ENCODE data around the gene HSPD1.
A peak's percentile ranks its signal among the peaks of the same experiment; 100 is the strongest.

HSPD1 gene

DNA sequence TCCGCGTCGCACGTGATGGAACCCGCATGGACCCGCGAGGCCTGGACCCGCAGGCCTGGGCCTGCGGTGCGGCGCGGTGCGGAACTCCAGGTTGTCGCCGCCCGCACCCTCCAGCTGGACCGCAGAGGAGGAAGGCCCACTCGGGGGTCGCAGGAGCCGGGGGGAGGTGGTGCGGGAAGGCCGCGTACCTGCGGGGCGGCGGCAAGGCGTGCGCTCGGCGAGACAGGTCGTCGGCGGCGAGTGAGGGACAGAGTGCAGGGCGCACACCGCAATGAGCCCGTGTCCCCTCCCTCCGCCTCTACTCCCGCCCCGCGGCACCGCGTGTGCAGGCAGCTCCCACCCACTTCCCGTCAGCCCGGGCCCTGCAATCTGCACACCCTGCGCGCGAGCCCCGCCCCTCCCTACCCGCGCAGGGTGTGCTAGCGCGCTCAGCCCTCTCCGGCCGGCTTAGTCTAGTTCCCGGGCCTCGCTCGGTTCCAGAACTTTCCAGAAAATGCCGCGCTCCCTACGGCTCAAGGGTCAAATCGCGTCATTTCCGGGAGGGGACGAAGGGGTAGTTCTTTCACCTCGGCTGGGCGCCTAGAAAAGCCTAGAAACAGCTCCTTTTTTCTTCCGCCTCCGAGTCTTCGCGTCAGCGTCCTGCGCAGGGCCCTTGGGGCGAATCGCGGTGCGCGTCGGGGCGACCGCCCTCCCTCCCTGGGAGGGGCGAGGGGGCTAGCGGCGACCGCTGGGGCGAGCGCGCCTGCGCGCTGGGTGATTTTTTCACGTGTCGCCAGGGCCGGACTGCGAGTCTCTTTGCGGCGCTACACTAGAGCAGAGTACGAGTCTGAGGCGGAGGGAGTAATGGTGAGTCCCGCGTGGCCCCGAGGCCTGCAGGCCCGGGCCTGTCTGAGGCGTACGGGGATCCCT is at the start of gene HSPD1, which contains the start of gene HSPE1:
HSPD1 (minus strand) TSS at position 247 of the 909 bp plus-strand sequence. CDS start 992 bp downstream, outside the sequence.
HSPE1 (plus strand) TSS at position 786 of the 909 bp plus-strand sequence; CDS start at position 844, 58 bp downstream.
- Histone ChIP-seq H3K9ac (ENCODE audit: low read length) (peak within 1 kb of the TSS; percentile 88), H3K27ac (ENCODE audit: low read length) (peak within 1 kb of the TSS; percentile 65), H3K9me3 (ENCODE audit: control insufficient read depth, low read depth, low read length) (no peaks in the 10 kb centered on the region), H3K27me3 (ENCODE audit: control insufficient read depth, insufficient read depth, low read length) (no peaks in the 10 kb centered on the region), H3K36me3 (ENCODE audit: control insufficient read depth, low read depth, low read length) (peaks cover 72% of the 10 kb centered on the region), H3K4me3 (ENCODE audit: low read length) (peak within 1 kb of the TSS; percentile 92), H3K4me1 (ENCODE audit: control insufficient read depth, low read depth, low read length) (peaks cover 27% of the 10 kb centered on the region)

DNA sequence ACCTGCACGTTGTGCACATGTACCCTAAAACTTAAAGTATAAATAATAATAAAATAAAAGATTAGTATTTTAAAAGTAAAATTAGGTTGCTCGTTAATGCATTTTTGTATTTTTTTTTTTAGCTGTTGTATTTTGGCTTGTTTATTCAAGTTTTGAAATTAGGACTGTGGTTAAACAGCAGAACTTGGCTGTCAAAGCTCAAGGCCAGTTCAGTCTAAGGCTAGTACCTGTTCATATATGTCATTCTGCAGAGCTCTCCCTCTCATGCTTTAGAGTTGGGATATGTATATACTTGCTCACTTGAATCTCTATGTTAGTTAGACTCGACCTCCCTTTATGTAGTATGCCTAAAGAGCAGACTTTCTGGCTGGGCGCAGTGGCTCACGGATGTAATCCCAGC is 48.9 kb upstream of the HSPD1 start:
- Histone ChIP-seq H3K27ac (ENCODE audit: low read length) (no peak overlapping the region), H3K36me3 (ENCODE audit: control insufficient read depth, low read depth, low read length) (peaks cover 35% of the 10 kb centered on the region), H3K4me3 (ENCODE audit: low read length) (no peak overlapping the region), H3K4me1 (ENCODE audit: control insufficient read depth, low read depth, low read length) (no peaks in the 10 kb centered on the region), H3K9me3 (ENCODE audit: control insufficient read depth, low read depth, low read length) (no peaks in the 10 kb centered on the region), H3K27me3 (ENCODE audit: control insufficient read depth, insufficient read depth, low read length) (no peaks in the 10 kb centered on the region), H3K9ac (ENCODE audit: low read length) (no peak overlapping the region)

DNA sequence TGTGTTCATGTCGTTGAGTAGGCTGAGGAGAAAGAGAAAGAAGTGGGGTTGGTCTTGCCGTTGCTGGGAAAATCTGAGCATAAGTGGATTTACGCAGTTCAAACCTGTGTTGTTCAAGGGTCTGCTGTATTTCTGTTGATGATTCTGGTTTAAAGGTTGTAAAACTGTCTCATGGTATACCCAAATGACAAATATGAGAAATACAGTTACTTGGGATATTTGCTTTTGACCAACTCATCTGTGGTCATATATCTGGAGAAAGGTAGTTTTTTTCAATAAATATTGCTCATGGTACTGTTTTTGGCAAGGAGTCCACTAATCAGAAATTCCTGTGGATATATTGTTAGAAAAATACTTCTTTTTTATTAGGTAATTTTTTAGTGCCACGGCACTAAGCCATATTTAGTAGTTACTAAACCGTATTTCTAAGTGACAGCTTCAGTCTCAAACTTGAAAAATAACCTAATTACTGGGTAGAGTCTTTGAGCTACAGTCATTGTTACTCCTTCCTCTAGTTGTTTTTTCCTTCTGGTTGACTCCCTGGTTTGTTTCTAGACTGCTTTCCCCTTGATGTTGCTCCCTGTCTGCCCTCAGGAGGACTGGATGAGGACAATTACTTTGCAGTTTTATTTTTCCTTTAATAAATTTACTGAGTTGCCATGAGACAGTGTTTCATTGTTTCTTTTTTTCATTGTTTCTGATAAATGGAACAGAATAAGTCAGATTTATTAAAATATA is 47.7 kb upstream of the HSPD1 start:
- Histone ChIP-seq H3K36me3 (ENCODE audit: control insufficient read depth, low read depth, low read length) (peaks cover 45% of the 10 kb centered on the region), H3K27me3 (ENCODE audit: control insufficient read depth, insufficient read depth, low read length) (no peaks in the 10 kb centered on the region), H3K4me3 (ENCODE audit: low read length) (no peak overlapping the region), H3K4me1 (ENCODE audit: control insufficient read depth, low read depth, low read length) (no peaks in the 10 kb centered on the region), H3K27ac (ENCODE audit: low read length) (no peak overlapping the region), H3K9me3 (ENCODE audit: control insufficient read depth, low read depth, low read length) (no peaks in the 10 kb centered on the region), H3K9ac (ENCODE audit: low read length) (no peak overlapping the region)

DNA sequence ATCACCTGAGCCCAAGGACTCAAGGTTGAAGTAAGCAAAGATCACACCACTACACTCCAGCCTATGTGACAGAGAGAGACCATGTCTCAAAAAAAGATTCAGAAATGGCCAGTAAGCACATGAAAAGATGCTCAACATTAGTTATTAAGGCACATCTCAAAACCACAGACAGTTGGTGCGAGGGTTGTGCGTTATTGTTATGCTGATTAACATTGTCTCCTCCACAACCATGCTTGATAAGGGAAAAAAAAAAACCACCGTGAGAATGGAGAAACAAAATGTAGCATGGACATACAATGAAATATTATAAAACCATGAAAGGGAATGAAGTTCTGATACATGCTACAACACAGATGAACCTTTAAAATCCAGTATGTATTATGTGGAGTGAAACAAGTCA is 43.6 kb upstream of the HSPD1 start:
- no peaks in the 10 kb centered on the region for H3K4me1 ChIP-seq (ENCODE audit: control insufficient read depth, low read depth, low read length)
- H3K27me3 ChIP-seq (ENCODE audit: control insufficient read depth, insufficient read depth, low read length), result no peaks in the 10 kb centered on the region
- H3K36me3 ChIP-seq (ENCODE audit: control insufficient read depth, low read depth, low read length), result peaks cover 52% of the 10 kb centered on the region
- no peak overlapping the region for H3K9ac ChIP-seq (ENCODE audit: low read length)
- H3K27ac ChIP-seq (ENCODE audit: low read length), result no peak overlapping the region
- no peaks in the 10 kb centered on the region for H3K9me3 ChIP-seq (ENCODE audit: control insufficient read depth, low read depth, low read length)
- no peak overlapping the region for H3K4me3 ChIP-seq (ENCODE audit: low read length)

DNA sequence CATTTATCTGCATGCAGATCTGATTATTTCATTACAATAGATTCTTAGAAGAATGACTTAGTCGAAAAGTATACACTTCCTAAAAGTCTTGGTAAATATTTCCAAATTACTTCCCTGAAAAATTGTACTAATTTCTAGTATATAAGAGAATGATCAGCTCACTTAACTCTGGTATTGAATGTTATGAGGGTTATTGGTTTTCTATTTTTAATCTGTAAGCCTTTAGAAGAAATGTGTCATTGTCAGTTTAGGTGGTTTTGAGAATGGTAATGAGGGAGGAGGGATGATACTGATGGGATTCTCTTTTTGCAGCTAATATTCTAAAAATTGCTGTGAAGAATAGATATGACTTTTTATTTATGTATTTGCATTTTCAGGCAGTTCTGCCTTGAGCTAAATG is 40.1 kb upstream of the HSPD1 start:
- peaks cover 69% of the 10 kb centered on the region for H3K36me3 ChIP-seq (ENCODE audit: control insufficient read depth, low read depth, low read length)
- H3K4me1 ChIP-seq (ENCODE audit: control insufficient read depth, low read depth, low read length), result no peaks in the 10 kb centered on the region
- H3K27me3 ChIP-seq (ENCODE audit: control insufficient read depth, insufficient read depth, low read length), result no peaks in the 10 kb centered on the region
- H3K9me3 ChIP-seq (ENCODE audit: control insufficient read depth, low read depth, low read length), result no peaks in the 10 kb centered on the region
- H3K4me3 ChIP-seq (ENCODE audit: low read length), result no peak overlapping the region
- no peak overlapping the region for H3K9ac ChIP-seq (ENCODE audit: low read length)
- no peak overlapping the region for H3K27ac ChIP-seq (ENCODE audit: low read length)

DNA sequence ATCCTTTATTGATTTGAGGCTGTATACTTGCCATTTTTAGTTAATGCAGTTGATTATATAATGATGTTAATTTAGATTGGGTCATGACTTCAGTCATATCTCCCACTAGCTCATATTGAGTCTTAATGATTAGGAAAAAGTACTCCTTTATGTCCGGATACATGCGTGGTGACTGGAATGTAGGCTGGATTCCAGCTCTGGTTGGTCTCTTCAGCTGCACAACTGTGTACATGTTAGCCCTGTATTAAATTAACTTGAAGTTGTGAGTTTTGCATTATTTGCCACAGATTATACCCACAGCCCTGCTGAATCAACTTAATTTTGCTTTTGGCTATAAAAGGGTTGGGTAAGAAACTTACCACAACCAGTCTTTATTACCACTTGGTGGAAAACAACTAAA is 38.8 kb upstream of the HSPD1 start:
- no peaks in the 10 kb centered on the region for H3K27me3 ChIP-seq (ENCODE audit: control insufficient read depth, insufficient read depth, low read length)
- no peaks in the 10 kb centered on the region for H3K4me1 ChIP-seq (ENCODE audit: control insufficient read depth, low read depth, low read length)
- H3K9ac ChIP-seq (ENCODE audit: low read length), result no peak overlapping the region
- no peaks in the 10 kb centered on the region for H3K9me3 ChIP-seq (ENCODE audit: control insufficient read depth, low read depth, low read length)
- peaks cover 62% of the 10 kb centered on the region for H3K36me3 ChIP-seq (ENCODE audit: control insufficient read depth, low read depth, low read length)
- H3K4me3 ChIP-seq (ENCODE audit: low read length), result no peak overlapping the region
- no peak overlapping the region for H3K27ac ChIP-seq (ENCODE audit: low read length)

DNA sequence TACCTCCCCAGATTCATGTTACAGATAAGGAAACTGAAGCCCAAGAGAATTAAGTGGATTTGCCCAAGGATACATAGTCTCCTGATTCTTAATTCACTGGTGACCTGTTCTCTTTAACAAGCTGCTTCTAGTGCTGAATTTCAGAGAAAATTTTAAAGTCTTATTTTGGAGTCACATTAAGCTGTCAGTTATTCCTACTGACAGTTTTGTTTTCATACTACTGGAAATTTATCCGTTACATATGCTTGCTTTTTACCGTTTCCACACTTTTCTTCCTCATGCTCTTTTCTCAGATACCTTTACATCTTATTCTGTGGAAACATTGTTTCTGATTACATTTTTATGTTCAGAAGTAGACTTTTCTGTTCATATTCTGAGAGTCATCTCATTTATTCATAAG is 17.5 kb upstream of the HSPD1 start:
- Histone ChIP-seq H3K27ac (ENCODE audit: low read length) (no peak overlapping the region), H3K27me3 (ENCODE audit: control insufficient read depth, insufficient read depth, low read length) (no peaks in the 10 kb centered on the region), H3K9ac (ENCODE audit: low read length) (peak overlapping the region; percentile 73), H3K9me3 (ENCODE audit: control insufficient read depth, low read depth, low read length) (no peaks in the 10 kb centered on the region), H3K36me3 (ENCODE audit: control insufficient read depth, low read depth, low read length) (no peaks in the 10 kb centered on the region), H3K4me1 (ENCODE audit: control insufficient read depth, low read depth, low read length) (peaks cover 20% of the 10 kb centered on the region), H3K4me3 (ENCODE audit: low read length) (peak overlapping the region; percentile 92)

DNA sequence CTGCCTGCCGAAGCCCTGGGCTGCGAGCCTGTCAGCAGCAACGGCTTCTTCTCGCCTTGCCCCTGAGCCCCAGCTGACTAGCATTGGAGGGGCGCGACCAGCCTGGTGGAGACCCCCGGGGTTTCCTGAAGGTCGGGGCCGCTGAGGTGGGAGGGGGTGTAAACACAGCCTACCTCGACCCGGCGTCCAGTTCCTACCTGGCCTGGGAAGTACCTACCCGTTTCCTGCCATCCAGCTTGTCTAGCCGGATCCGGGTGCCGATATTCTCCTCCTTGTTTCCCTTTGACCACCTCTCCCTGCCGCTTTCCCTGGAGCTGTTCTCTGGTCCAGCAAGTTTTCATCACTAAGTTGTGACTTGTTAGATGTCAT is 16.7 kb upstream of the HSPD1 start:
- Histone ChIP-seq H3K36me3 (ENCODE audit: control insufficient read depth, low read depth, low read length) (no peaks in the 10 kb centered on the region), H3K9me3 (ENCODE audit: control insufficient read depth, low read depth, low read length) (no peaks in the 10 kb centered on the region), H3K4me3 (ENCODE audit: low read length) (peak overlapping the region; percentile 92), H3K27ac (ENCODE audit: low read length) (no peak overlapping the region), H3K9ac (ENCODE audit: low read length) (peak overlapping the region; percentile 73), H3K4me1 (ENCODE audit: control insufficient read depth, low read depth, low read length) (peaks cover 20% of the 10 kb centered on the region), H3K27me3 (ENCODE audit: control insufficient read depth, insufficient read depth, low read length) (no peaks in the 10 kb centered on the region)

DNA sequence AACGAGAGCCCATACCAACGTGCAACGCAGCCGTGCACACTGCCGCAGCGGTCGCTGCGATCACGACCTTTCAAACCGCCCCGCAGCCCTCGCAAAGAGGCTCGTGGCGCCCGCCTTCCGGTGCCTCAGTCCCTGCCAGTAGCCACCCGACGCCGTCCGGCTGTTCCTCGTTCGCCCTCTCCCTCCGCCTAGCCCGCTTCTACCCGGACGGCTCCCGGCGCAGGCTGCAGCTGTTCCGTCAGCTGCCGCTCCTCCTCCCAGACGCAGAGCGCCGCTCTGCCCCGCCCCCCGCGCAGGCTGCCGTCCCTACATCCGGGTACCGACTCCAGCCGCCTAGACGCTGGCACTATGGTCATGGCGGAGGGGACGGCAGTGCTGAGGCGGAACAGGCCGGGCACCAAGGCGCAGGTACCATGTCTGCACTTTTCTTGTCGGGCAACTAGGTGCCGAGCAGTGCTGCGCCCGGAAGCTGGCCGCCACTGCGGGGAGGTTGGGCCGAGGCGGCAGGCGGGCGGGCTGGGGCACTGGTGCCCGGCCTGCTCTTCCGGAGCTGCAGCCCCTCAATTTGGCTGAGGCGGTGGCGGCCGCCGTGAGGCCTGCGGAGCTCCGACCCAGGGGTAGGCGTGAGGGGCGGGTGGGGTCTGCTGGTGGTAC is 16.2 kb upstream of the HSPD1 start, which contains the start of gene MOB4:
MOB4 (plus strand) TSS at position 328 of the 654 bp plus-strand sequence; CDS start at position 349, 21 bp downstream.
- Histone ChIP-seq H3K4me3 (ENCODE audit: low read length) (peak within 1 kb of the TSS; percentile 92), H3K9me3 (ENCODE audit: control insufficient read depth, low read depth, low read length) (no peaks in the 10 kb centered on the region), H3K27me3 (ENCODE audit: control insufficient read depth, insufficient read depth, low read length) (no peaks in the 10 kb centered on the region), H3K9ac (ENCODE audit: low read length) (peak within 1 kb of the TSS; percentile 73), H3K36me3 (ENCODE audit: control insufficient read depth, low read depth, low read length) (no peaks in the 10 kb centered on the region), H3K27ac (ENCODE audit: low read length) (peak within 1 kb of the TSS; percentile 37), H3K4me1 (ENCODE audit: control insufficient read depth, low read depth, low read length) (peaks cover 18% of the 10 kb centered on the region)

DNA sequence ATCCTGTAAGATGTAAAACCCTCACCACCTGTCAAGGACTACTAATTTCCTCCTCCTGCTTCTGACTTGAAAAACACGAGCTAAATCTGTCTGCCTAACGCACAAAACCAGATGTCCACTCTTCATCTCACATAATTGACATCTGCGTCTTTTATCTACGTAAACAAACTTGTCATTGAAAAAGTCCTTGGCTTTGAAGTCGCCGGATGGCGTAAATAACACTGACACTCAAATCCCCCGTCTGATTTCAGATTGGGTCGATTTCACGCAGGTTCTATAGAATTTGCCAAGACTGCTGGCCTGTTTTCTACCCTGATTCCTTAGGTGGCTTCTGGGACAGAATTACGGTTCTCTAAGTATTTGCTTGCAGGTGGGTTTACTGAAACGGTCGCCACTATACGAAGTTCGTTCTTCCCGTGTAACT is 15.7 kb upstream of the HSPD1 start:
- peaks cover 17% of the 10 kb centered on the region for H3K4me1 ChIP-seq (ENCODE audit: control insufficient read depth, low read depth, low read length)
- H3K36me3 ChIP-seq (ENCODE audit: control insufficient read depth, low read depth, low read length), result no peaks in the 10 kb centered on the region
- peak overlapping the region; percentile 37 for H3K27ac ChIP-seq (ENCODE audit: low read length)
- no peaks in the 10 kb centered on the region for H3K9me3 ChIP-seq (ENCODE audit: control insufficient read depth, low read depth, low read length)
- no peaks in the 10 kb centered on the region for H3K27me3 ChIP-seq (ENCODE audit: control insufficient read depth, insufficient read depth, low read length)
- H3K4me3 ChIP-seq (ENCODE audit: low read length), result peak overlapping the region; percentile 92
- H3K9ac ChIP-seq (ENCODE audit: low read length), result peak overlapping the region; percentile 69

DNA sequence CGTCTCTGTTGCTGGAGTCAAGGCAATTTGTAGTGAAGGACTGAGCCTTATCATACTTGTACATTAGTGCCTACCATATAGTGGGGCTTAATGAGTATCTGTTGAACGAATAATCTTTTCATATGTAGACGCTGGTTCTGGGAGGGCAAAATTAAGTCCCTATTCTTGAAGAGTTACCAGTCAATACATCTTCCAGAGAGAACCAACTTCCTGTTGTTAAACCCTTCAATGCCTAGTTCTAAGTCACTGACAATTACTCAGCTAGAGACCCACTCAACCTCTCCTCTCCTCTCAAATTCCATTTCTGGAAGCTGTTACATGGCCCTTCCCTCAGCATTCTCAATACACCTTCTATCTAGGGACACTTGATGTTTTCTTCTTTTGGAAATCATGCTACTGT is 15.1 kb upstream of the HSPD1 start:
- H3K9ac ChIP-seq (ENCODE audit: low read length), result peak overlapping the region; percentile 69
- H3K4me3 ChIP-seq (ENCODE audit: low read length), result peak overlapping the region; percentile 92
- no peak overlapping the region for H3K27ac ChIP-seq (ENCODE audit: low read length)

More for the DNA sequence above, 15.1 kb upstream of the HSPD1 start:
- H3K4me1 ChIP-seq (ENCODE audit: control insufficient read depth, low read depth, low read length), result peaks cover 12% of the 10 kb centered on the region
- no peaks in the 10 kb centered on the region for H3K36me3 ChIP-seq (ENCODE audit: control insufficient read depth, low read depth, low read length)
- H3K9me3 ChIP-seq (ENCODE audit: control insufficient read depth, low read depth, low read length), result no peaks in the 10 kb centered on the region
- H3K27me3 ChIP-seq (ENCODE audit: control insufficient read depth, insufficient read depth, low read length), result no peaks in the 10 kb centered on the region

Data from iPS-18a (cell line).